ENCODE measurements around the gene IL19. TPM values are rescaled to one million over a fixed set of nuclear protein-coding genes. Genes with fewer than 3 reads are reported as not detected.

IL19 gene
- total RNA-seq, 1 donor = 0.10 TPM

- Histone ChIP-seq H3K4me3 (ENCODE audit: low read length) (no peak overlapping the region), H3K27me3 (ENCODE audit: insufficient read depth, low read length) (no peaks in the 10 kb centered on the region), H3K4me1 (ENCODE audit: insufficient read depth, low read length) (no peaks in the 10 kb centered on the region), H3K9me3 (ENCODE audit: low read depth, low read length) (peaks cover 36% of the 10 kb centered on the region)
Measured at GRCh38 chr1:206878456-206878855, 107.9 kb downstream of the IL19 start.

- no peaks in the 10 kb centered on the region for H3K4me1 ChIP-seq (ENCODE audit: insufficient read depth, low read length)
Measured at GRCh38 chr1:206880314-206880713, 109.7 kb downstream of the IL19 start.

GRCh38 chr1:206882555-206882954, 112.0 kb downstream of the IL19 start:
- Histone ChIP-seq H3K4me1 (ENCODE audit: insufficient read depth, low read length) (no peaks in the 10 kb centered on the region), H3K9me3 (ENCODE audit: low read depth, low read length) (peaks cover 22% of the 10 kb centered on the region), H3K4me3 (ENCODE audit: low read length) (no peak overlapping the region), H3K27me3 (ENCODE audit: insufficient read depth, low read length) (no peaks in the 10 kb centered on the region)

More at GRCh38 chr1:206880314-206880713, 109.7 kb downstream of the IL19 start:
- peaks cover 34% of the 10 kb centered on the region for H3K9me3 ChIP-seq (ENCODE audit: low read depth, low read length)
- no peaks in the 10 kb centered on the region for H3K27me3 ChIP-seq (ENCODE audit: insufficient read depth, low read length)
- no peak overlapping the region for H3K4me3 ChIP-seq (ENCODE audit: low read length)

GRCh38 chr1:206883160-206883559, 112.6 kb downstream of the IL19 start:
- Histone ChIP-seq H3K4me1 (ENCODE audit: insufficient read depth, low read length) (no peaks in the 10 kb centered on the region), H3K27me3 (ENCODE audit: insufficient read depth, low read length) (no peaks in the 10 kb centered on the region), H3K4me3 (ENCODE audit: low read length) (no peak overlapping the region), H3K9me3 (ENCODE audit: low read depth, low read length) (peaks cover 16% of the 10 kb centered on the region)

- no peak overlapping the region for H3K4me3 ChIP-seq (ENCODE audit: low read length)
- peaks cover 9% of the 10 kb centered on the region for H3K9me3 ChIP-seq (ENCODE audit: low read depth, low read length)
- no peaks in the 10 kb centered on the region for H3K27me3 ChIP-seq (ENCODE audit: insufficient read depth, low read length)
- no peaks in the 10 kb centered on the region for H3K4me1 ChIP-seq (ENCODE audit: insufficient read depth, low read length)
Measured at GRCh38 chr1:206883876-206884275, 113.3 kb downstream of the IL19 start.

GRCh38 chr1:206885341-206886060, 114.9 kb downstream of the IL19 start:
- no peaks in the 10 kb centered on the region for H3K4me1 ChIP-seq (ENCODE audit: insufficient read depth, low read length)
- no peaks in the 10 kb centered on the region for H3K9me3 ChIP-seq (ENCODE audit: low read depth, low read length)
- H3K27me3 ChIP-seq (ENCODE audit: insufficient read depth, low read length) = no peaks in the 10 kb centered on the region
- H3K4me3 ChIP-seq (ENCODE audit: low read length) = no peak overlapping the region

DNA sequence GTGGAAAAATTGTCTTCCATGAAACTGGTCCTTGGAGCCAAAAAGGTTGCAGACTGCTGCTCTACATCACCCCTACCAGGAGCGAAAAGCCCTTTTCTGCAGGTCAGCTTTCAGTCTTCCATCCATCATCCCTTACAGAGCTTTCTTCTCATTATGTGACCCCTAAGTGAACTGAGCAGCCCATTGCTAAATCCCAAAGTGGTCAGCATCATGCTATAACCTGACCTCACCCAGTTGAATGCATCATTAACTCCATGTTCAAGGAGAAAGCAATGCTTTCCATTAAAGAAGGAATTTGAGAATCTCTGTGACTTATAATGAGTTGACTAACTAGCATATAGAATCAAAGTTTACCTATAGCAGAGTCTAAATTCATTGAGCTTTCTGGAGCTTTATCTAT, 116.3 kb downstream of the IL19 start:
- no peaks in the 10 kb centered on the region for H3K4me1 ChIP-seq (ENCODE audit: insufficient read depth, low read length)
- H3K4me3 ChIP-seq (ENCODE audit: low read length) = no peak overlapping the region
- no peaks in the 10 kb centered on the region for H3K27me3 ChIP-seq (ENCODE audit: insufficient read depth, low read length)
- H3K9me3 ChIP-seq (ENCODE audit: low read depth, low read length) = no peaks in the 10 kb centered on the region

GRCh38 chr1:206887701-206888100, 117.1 kb downstream of the IL19 start:
- Histone ChIP-seq H3K4me3 (ENCODE audit: low read length) (no peak overlapping the region), H3K9me3 (ENCODE audit: low read depth, low read length) (no peaks in the 10 kb centered on the region), H3K4me1 (ENCODE audit: insufficient read depth, low read length) (no peaks in the 10 kb centered on the region), H3K27me3 (ENCODE audit: insufficient read depth, low read length) (no peaks in the 10 kb centered on the region)

- no peak overlapping the region for H3K4me3 ChIP-seq (ENCODE audit: low read length)
- H3K27me3 ChIP-seq (ENCODE audit: insufficient read depth, low read length) = no peaks in the 10 kb centered on the region
- H3K4me1 ChIP-seq (ENCODE audit: insufficient read depth, low read length) = no peaks in the 10 kb centered on the region
- no peaks in the 10 kb centered on the region for H3K9me3 ChIP-seq (ENCODE audit: low read depth, low read length)
Measured at GRCh38 chr1:206890125-206891060, 119.8 kb downstream of the IL19 start.

DNA sequence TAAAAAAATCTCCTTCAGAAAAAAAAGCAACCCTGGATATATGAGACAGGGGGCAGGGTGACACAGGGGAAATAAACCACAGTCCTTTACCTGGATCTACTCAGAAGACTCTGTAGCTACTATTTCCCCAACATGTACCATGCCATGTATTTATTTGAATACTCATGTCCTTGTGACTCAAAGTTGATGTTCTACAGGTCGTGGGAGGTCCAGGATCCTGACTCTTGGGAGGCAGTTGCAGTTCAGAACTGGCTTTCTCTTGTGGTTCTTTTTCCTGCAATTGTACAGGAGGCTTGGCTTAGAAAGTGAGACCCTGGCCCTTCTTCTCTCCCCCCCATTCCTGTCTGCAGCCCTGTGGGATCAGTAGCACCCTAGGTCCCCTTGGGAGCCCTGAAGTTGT, 120.8 kb downstream of the IL19 start:
- Histone ChIP-seq H3K27me3 (ENCODE audit: insufficient read depth, low read length) (no peaks in the 10 kb centered on the region), H3K4me1 (ENCODE audit: insufficient read depth, low read length) (no peaks in the 10 kb centered on the region), H3K9me3 (ENCODE audit: low read depth, low read length) (no peaks in the 10 kb centered on the region), H3K4me3 (ENCODE audit: low read length) (no peak overlapping the region)

Other genes with a start within 250 kb of the IL19 start
- 38.3 TPM for gene EIF2D, start 158.3 kb upstream of the IL19 start, total RNA-seq
- gene DYRK3, start 135.2 kb upstream of the IL19 start, total RNA-seq = 1.5 TPM
- 69.8 TPM for gene MAPKAPK2, start 85.9 kb upstream of the IL19 start, total RNA-seq
- gene IL10, start 1.7 kb downstream of the IL19 start, total RNA-seq = 5.0 TPM
- not detected for gene IL20, start 94.8 kb downstream of the IL19 start, total RNA-seq
- 0.10 TPM for gene IL24, start 126.7 kb downstream of the IL19 start, total RNA-seq
- 117 TPM for gene FCMR, start 151.2 kb downstream of the IL19 start, total RNA-seq
- not detected for gene PIGR, start 175.7 kb downstream of the IL19 start, total RNA-seq
- gene FCAMR, start 199.7 kb downstream of the IL19 start, total RNA-seq = not detected